ELF-1 (cell line): ENCODE data around the gene TCF7L2.
A peak's percentile ranks its signal among the peaks of the same experiment; 100 is the strongest.

ENCODE experiments used
- DNase-seq: peaks from one replicate; pipeline ENCODE4 v3.0.0-alpha.2; 2016; ENCODE audit warnings: low read depth, low spot score

Gene TCF7L2

DNA sequence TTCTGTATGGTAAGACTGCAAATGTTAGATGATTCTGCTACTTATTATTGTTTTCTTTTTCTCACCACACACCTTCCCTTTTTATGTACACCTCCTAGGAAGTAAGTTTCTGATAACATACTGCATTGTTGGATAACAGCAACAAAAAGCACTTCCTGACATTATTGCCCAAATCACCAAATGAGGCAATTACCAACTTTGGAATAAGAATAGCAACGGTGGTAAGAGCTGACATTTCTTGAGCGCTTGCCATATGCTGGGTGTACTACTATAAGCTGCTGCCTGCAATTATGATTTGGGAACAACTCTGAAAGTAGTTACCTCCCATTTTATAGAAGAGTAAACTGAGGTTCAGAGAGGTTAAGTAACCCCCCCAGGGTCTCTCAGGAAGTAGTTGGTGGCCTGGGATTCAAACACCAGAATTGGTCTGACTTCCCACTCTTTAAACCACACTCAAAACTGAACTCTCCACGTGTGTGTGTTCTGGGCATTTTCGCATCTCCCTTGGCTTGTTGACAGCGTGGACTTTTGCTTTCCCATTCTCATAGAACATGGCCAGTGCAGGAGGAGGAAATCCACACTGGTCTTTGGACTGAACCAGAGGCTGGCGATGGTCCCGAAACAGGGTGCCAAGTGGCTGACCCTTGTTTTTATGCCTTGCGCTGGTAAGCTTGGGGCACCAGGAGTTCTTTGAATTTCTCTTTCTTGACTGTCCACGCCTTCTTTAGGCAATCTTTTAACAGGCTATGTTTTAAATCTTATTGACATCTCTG lies 71.4 kb downstream of the TCF7L2 start:
- DNase-seq = no peak

DNA sequence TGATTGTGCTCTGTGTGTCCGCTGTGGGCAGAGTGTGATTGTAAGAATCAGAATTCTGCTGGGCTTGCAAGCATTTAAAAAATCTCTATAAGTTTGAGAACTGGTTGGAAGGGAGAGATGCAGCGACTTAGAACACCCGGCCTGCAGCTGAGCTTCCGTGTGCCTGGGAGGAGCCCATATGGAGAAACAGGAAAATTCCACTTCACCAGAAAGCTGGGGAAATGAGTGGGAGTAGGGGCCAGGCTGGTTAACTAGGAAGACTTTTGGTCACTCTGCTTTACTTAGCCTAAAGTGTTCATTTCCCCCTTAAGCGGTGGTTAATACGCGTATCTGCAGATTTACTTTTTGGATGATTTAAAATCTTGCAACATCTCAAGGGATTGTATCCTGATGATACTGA lies 72.2 kb downstream of the TCF7L2 start:
- no peak for DNase-seq

DNA sequence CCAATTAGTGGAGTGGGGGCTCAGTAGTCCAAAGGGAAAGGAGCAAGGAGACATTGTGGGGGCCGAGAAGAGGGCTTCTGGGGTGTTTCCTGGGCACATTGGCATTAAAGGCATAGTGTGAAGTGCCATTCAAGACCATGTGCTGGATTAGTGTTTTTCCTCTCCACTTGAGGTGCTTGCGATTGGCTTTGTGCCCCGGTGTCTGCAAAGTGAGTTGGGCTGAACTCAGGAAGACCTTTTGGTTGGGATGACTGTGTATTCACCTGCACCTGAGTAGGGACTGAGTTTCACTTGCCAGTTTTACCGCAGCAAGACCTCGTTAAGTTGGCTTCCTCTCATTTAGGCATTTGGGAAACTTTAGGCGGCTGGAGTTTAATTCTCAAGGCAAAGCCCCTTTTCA lies 73.0 kb downstream of the TCF7L2 start:
- no peak for DNase-seq

DNA sequence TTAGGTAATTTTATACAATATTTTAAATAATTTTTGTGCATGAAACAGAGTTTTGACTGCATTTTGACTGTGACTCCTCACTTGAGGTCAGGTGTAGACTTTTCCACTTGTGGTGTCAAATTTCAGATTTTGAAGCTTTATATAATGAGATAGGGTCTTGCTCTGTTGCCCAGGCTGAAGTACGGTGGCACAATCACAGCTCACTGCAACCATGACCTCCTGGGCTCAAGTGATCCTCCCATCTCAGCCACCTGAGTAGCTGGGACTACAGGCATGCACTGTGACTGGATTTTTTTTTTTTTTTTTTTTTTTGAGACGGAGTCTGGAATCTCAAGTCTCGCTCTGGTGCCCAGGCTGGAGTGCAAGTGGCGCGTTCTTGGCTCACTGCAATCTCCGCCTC lies 74.9 kb downstream of the TCF7L2 start:
- DNase-seq = no peak

DNA sequence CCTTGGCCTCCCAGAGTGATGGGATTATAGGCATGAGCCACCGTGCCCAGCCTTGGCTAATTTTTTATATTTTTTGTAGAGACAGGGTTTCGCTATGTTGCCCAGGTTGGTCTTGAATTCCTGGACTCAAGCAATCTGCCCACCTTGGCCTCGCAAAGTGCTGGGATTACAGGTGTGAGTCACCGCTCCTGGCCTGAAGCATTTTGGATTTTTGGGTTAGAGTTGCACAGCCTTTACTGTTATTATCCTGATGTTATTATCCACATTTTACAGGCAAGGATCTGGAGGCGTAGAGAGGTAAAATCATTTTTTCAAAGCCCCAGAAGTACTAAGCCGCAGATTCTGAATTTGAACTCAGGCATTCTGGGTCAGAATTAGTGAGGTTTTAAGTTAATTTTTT lies 75.4 kb downstream of the TCF7L2 start:
- no peak for DNase-seq

DNA sequence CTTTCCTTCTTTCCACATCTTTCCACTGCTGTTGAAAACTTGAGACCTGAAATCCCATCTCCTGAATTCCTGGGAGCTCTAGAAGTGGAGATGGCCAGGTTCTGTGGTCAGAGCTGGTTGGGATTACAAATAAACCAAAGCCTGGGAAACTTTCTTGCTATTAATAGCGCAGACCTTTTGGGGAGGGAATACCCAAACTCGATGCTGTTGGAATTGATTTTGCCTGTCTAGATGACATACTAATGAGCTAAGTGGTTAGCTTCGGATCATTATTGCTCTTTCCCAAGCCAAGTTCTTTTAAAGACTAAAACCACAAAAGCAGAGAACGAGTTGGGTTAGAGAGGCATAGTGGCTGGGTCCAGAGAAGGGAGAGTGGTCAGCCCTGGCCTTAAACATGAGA lies 76.6 kb downstream of the TCF7L2 start:
- no peak for DNase-seq

DNA sequence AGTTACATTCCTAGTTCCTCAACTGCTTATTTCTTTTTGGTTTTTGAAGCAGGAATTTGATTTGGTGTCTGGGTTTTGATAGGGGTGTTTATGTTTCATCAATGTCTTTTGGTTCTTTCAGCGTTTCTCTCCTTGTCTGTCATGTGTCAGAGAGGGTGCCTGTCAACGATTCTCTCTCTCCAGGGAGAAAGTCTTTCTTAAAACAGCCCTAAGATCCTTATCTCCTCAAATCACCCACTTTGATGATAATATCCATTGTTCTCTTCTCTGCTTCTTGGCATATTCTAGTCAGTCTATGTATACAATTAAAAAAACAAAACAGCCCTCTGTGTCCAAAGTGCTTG lies 77.2 kb downstream of the TCF7L2 start:
- DNase-seq = no peak

DNA sequence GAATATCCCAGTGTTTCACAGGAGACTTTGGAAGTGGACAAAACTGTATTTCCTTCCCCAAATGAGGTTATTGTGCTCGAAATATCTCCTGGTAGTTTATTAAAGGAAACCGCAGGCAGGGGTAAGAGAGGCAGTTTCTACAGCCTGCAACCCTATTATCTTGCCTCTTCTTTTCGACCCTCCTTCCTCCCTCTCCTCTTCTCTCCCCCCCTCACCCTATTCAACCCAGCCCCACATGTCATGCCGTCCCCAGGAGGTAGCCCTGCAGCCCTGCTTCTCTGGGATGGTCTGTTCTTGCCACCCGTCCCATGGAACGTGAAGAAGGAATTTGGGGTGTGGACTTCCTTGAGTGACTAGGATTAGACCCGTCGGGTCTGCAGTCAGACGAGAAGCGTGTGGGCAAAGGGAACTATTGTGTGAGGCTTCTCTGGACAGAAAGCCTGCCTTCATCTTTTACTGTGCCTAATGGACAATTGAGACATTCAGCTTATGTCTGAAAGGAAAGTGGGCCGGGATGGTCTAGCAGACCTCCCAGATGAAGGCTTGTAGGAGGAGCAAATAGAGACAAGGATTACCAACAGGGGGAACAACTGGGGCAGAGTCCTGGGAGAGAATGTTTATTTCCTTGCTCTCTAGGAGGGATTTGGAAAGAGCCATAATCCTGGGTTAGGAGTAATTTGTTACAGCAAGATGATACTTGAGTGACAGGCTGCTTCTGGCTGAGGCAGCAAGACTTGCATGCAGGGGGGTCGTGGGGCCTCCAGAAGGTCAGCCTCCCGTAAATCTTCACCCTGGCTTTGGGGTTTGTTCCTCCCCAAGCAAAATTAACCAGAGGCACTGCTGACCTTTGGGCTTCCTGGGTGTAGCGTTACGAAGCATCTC lies 77.8 kb downstream of the TCF7L2 start:
- DNase-seq = peak; percentile 82

DNA sequence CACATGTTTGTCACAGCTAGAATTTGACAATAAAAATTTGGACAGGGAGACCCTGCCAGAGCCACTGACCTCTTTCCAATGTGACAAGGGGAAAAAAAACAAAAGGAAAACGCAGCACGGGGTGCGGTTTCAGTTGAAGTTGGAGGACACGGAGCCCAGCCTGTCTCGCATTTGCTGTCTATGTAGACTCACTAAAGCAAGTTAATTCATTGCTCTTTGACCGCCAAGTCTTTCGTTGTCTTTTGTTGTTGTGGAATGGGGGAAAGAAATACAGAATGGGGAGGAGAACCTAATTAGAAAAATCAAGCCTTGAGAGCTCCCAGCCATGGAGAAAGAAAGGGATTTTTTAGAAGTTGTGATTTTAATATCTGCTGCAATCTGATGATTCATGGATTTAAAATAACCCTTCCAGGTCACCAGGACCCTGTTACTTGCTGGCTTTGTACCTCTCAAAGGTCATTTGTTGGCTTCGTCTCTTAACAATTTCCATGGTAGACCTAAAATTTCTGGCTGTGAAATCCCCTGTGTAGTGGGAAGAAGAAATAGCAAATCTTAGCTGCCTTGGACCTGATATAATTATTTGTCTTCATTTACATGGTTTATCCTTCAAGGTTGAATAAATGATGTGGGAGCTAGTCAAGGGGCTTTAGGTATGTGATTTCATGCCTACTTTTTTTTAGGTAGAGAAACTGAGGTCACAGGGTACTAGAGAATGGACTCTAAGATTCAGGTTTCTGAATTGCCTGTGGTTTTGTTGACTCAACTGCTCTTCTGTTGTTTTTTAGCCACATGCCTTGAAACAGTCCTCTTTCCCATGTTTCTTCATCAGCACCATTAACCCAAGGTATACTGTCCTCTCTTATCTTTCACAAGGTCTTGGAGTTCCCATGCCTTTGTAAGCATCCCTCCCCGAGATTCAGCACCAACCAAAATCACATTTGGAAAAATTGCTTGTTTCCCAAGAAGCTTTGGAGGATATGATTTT lies 78.7 kb downstream of the TCF7L2 start:
- DNase-seq = no peak

DNA sequence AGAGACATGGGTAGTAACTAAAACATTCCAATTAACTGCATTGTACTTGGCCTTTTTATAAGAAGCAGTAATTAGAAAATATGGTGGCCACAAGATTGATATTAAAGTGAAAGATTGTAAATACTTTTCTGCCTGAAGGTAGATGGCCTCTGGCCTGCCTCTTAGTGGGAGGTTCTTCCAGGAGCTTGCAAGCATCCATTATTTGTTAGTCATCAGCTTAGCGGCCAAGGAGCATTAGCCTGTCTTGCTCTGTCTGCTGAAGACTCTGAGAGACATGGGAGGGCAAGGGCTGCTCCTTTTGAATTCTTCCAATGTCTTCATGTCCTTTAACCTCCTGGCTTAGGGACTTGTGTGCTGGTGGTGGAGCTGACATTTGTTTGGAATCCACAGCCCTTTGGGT lies 80.4 kb downstream of the TCF7L2 start:
- DNase-seq = no peak

DNA sequence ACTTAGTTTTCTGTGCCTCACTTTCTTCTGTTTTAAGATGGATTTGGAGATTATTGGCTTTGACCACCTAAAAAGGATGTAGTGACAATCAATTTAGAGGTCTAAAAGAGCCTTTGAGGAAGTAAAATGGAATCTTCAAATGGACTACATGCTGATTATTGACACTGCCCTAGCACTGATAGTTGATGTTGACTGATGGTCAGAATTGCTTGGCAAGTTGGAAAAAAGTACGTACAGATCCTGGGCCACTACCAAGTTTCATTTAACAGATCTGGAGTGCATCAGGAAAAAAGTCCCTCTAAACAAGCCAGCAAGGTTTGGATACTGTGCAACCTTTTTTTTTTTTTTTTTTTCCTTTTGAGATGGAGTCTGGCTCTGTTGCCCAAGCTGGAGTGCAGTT lies 81.1 kb downstream of the TCF7L2 start:
- DNase-seq = no peak

DNA sequence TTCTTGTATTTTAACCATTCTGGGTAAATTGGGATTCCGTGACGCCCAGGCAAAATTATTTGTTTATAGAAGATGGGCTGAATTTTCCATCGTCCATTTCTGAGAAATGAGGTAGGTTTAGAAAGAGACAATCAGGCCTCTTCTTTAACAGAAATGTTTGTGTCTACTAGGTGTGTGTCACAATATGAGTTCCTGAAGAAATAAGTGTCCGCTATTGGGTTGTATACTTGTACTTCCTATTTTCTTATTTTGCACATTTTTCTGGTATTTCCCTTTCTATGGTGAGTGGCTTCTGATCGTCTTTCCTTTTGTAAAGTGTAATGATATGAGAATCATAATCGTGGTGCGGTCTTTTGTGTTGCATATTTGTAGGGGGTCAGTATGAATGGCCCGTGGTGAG lies 83.9 kb downstream of the TCF7L2 start:
- DNase-seq = no peak

DNA sequence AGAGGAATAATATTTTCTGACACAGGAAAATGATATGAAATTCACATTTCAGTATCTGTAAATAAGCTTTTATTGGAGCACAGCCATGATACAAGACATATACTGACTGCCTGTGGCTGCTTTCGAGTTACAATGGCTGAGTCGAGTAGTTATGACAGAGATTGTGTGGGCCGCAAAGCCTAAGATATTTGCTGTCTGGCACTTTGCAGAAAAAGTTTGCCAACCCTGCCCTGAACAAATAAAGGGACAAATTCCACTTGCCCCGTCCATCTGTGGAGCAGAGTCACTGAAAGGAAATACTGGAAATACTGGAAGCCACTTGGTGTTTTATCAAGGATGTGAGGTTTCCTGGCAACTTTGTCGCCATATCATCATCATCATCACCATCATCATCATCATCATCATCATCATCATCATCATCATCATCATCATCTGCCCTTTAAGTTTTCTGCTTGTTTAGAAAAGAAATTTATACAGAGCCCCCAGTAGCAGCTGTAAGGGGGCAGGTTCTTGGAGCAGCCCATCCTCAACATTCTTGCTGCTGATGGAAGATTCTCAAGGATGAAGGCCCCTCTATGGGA lies 85.8 kb downstream of the TCF7L2 start:
- DNase-seq = no peak

DNA sequence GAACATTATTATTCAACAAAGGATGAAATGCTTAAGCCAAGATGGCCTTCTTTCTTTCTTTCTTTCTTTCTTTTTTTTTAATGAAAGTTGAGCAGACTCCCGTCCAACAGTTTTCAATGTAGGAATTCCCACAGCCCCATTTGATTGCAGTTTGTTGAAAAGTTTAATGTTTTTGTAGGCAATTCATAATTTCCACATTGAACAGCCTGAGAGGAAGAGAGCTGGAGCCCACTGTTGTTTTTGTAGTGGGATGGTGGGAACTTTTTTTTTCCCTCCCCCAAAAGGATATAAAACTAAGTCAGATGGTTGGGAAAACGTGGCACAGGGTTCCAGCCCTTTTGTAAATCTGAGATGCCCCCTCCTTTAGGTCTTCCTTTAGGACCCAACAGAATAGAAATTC lies 86.6 kb downstream of the TCF7L2 start:
- no peak for DNase-seq

DNA sequence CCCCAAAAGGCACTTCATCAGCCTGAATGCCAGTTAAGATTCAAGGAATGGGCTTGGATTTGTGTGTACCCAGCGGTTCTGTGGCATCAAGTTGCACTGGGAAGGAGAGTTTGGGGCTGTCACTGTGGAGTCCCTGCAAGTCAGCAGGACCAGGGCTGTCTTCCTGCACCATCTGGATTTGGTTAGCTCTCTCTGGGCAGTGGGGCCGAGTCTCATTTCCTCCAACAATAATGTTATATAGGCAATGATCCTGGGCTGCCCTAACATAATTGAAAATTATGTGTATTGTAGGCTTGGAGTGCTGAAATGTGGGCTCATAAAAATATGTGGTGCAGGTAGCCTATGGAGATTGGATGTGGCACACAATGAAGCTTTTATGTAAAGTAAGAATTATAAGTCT lies 87.2 kb downstream of the TCF7L2 start:
- DNase-seq = no peak

DNA sequence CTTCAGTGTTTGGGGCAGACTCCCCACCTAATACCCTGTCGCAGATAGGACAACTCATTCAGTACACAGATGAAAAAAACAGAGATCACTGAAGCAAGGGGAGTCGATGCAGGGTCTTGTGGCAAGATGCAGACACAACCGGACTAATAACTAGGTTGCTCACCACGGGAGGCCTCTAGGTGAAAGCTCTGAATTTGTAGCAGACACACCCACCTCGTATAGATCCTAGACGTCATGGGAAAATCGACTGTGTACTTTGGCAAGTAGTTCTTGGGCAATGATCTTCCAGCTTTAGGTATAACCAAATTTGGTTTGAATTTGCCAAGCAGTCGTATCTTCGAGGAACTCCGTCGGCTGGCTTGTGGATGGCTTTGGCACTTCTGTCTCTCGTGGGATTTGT lies 88.1 kb downstream of the TCF7L2 start:
- DNase-seq = no peak

DNA sequence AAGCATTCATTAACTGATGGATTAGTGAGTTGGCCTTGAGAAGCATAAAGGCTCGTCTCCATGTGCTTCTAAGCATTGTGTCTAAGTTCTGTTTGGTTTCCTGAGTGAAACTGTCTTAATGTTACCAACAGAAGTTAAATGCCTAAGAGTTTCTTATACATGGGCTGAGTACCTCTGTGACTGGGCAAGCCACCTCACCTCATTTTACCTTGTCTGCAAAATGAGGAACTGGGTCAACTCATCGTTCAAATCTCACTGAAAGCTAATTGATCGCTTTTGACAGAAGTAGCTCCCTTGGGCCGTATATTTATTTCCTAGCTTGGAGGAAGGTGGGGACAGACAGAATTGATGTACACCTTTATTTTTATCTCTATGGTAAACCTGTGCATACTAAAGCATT lies 88.9 kb downstream of the TCF7L2 start:
- DNase-seq = no peak

DNA sequence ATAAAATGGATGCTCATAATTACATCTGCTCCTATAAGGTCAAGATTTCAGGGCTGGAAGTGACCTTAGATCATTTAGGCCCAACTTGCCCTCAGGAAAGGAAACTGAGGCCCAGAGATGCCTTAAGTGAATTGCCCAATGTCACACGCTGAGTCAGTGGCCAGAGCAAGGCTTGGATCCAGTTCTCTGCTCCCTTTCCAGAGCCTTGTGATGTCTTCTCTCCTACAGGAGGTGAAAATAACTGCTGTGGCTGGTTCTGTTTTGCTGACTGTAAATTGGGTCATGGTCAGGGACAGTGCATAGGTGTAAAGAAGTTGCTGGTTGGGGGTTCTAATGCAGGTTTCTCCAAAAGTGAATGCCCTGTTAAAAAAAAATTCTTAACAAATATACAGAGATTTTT lies 91.3 kb downstream of the TCF7L2 start:
- no peak for DNase-seq

DNA sequence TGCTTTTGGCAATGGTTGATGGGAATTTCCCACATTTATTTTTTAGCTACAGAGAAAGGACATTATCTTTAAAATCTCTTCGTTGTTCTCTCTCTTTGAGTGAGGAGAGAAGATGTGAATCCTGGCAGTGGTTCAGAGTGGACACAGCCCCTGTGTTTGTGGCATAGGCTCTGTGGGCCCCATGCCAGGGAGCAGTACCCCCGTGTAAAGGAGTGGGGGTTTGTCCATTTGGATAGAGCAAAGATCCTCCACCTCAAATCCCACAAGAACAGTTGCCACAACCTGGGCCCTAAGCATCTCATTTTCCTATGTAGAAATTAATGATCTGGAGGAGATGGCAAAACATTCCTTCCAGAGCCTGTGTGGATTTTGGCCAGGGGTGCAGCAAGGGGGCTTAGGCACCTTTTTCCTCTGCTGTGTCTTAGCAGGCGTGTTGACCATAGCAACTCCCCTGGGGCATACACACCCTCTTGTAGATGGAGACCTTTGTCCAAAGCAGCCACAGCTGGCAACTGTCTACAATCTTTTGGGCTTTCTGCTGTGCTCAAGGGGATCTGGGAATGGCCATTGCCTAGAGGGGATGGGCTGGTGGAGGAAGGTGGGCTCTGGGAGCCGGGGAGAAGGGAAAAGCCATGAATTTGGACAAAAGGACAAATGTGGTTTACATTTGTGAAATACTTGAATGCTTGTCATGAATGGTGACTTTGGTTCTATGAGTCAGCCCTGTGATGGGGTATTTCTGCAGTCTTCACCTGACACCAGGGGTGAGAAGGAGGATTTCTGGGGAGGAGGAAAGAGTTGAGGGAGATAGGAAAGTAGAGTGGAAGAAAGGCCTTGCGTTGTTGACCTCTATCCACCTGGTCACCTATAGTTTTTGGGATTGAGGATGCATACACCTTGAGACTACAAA lies 92.0 kb downstream of the TCF7L2 start:
- peak; percentile 30 for DNase-seq

DNA sequence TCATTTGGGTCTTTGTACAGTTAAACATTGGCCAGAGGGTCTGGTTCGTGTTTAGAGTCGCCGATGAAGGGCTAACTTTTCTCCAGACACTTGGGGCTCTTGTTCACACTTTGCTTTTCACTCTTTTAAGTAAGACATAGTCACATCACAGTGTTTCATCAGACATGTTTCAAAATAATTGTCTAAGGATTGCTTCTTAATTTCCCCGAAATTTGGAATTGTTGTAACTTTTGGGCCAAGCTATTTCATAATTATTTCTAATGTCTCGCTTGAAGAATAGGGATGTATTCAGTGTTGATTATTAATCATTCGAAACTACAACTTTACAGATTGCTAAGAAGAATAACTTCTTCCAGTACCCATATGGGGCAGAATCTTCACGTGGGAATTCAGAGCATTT lies 92.8 kb downstream of the TCF7L2 start:
- no peak for DNase-seq
